ENCODE data around the gene TSSC4.

The TSSC4 gene

GRCh38 chr11:2366733-2367132, 33.8 kb upstream of the TSSC4 start:
- Histone ChIP-seq H3K4me3 (ENCODE audit: low read length) (no peak overlapping the region), H3K79me2 (ENCODE audit: low read length) (no peaks in the 10 kb centered on the region), H3K27me3 (ENCODE audit: low read depth, low read length) (no peaks in the 10 kb centered on the region), H3K9ac (ENCODE audit: low read length) (no peak overlapping the region), H2AFZ (ENCODE audit: low read depth, low read length) (no peak overlapping the region), H3K9me3 (ENCODE audit: insufficient read depth, low read length) (no peaks in the 10 kb centered on the region), H3K36me3 (replicated peaks; ENCODE audit: low read depth, low read length) (no peaks in the 10 kb centered on the region), H3K4me2 (ENCODE audit: low read length) (no peak overlapping the region), H3K27ac (ENCODE audit: low read length) (no peak overlapping the region), H4K20me1 (ENCODE audit: insufficient read depth, low read length) (no peaks in the 10 kb centered on the region), H3K4me1 (ENCODE audit: low read length) (no peaks in the 10 kb centered on the region)
- no peak for TF ChIP-seq CTCF (IDR thresholded peaks at IDR 0.05; ENCODE audit: low read depth, low read length)
- no peak for TF ChIP-seq EZH2phosphoT487 (IDR thresholded peaks at IDR 0.05; ENCODE audit: low read depth)

- Histone ChIP-seq H3K4me1 (ENCODE audit: low read length) (no peaks in the 10 kb centered on the region), H3K4me3 (ENCODE audit: low read length) (no peak overlapping the region)
- TF ChIP-seq EZH2phosphoT487 (IDR thresholded peaks at IDR 0.05; ENCODE audit: low read depth) (no peak), CTCF (IDR thresholded peaks at IDR 0.05; ENCODE audit: low read depth, low read length) (no peak)
These were observed 33.0 kb upstream of the TSSC4 start for GRCh38 chr11:2367266-2368160.

GRCh38 chr11:2368178-2368850, 32.2 kb upstream of the TSSC4 start:
- Histone ChIP-seq H3K27ac (ENCODE audit: low read length) (no peak overlapping the region), H3K4me1 (ENCODE audit: low read length) (no peaks in the 10 kb centered on the region), H4K20me1 (ENCODE audit: insufficient read depth, low read length) (no peaks in the 10 kb centered on the region), H3K9me3 (ENCODE audit: insufficient read depth, low read length) (no peaks in the 10 kb centered on the region), H2AFZ (ENCODE audit: low read depth, low read length) (no peak overlapping the region), H3K27me3 (ENCODE audit: low read depth, low read length) (no peaks in the 10 kb centered on the region), H3K36me3 (replicated peaks; ENCODE audit: low read depth, low read length) (no peaks in the 10 kb centered on the region), H3K79me2 (ENCODE audit: low read length) (no peaks in the 10 kb centered on the region), H3K4me3 (ENCODE audit: low read length) (no peak overlapping the region), H3K4me2 (ENCODE audit: low read length) (no peak overlapping the region), H3K9ac (ENCODE audit: low read length) (no peak overlapping the region)
- TF ChIP-seq EZH2phosphoT487 (IDR thresholded peaks at IDR 0.05; ENCODE audit: low read depth) (no peak), CTCF (IDR thresholded peaks at IDR 0.05; ENCODE audit: low read depth, low read length) (no peak)

More at GRCh38 chr11:2367266-2368160, 33.0 kb upstream of the TSSC4 start:
- no peaks in the 10 kb centered on the region for H3K27me3 ChIP-seq (ENCODE audit: low read depth, low read length)
- H3K4me2 ChIP-seq (ENCODE audit: low read length), result no peak overlapping the region
- H3K9me3 ChIP-seq (ENCODE audit: insufficient read depth, low read length), result no peaks in the 10 kb centered on the region
- no peaks in the 10 kb centered on the region for H3K79me2 ChIP-seq (ENCODE audit: low read length)
- H4K20me1 ChIP-seq (ENCODE audit: insufficient read depth, low read length), result no peaks in the 10 kb centered on the region
- no peak overlapping the region for H3K9ac ChIP-seq (ENCODE audit: low read length)
- H3K36me3 ChIP-seq (replicated peaks; ENCODE audit: low read depth, low read length), result no peaks in the 10 kb centered on the region
- H3K27ac ChIP-seq (ENCODE audit: low read length), result no peak overlapping the region
- H2AFZ ChIP-seq (ENCODE audit: low read depth, low read length), result no peak overlapping the region

- no peak overlapping the region for H2AFZ ChIP-seq (ENCODE audit: low read depth, low read length)
- no peaks in the 10 kb centered on the region for H3K9me3 ChIP-seq (ENCODE audit: insufficient read depth, low read length)
- TF ChIP-seq CTCF (IDR thresholded peaks at IDR 0.05; ENCODE audit: low read depth, low read length) (no peak), EZH2phosphoT487 (IDR thresholded peaks at IDR 0.05; ENCODE audit: low read depth) (no peak)
- no peaks in the 10 kb centered on the region for H4K20me1 ChIP-seq (ENCODE audit: insufficient read depth, low read length)
- no peaks in the 10 kb centered on the region for H3K79me2 ChIP-seq (ENCODE audit: low read length)
- H3K4me3 ChIP-seq (ENCODE audit: low read length), result no peak overlapping the region
- no peaks in the 10 kb centered on the region for H3K36me3 ChIP-seq (replicated peaks; ENCODE audit: low read depth, low read length)
- no peak overlapping the region for H3K27ac ChIP-seq (ENCODE audit: low read length)
- no peak overlapping the region for H3K9ac ChIP-seq (ENCODE audit: low read length)
- no peak overlapping the region for H3K4me2 ChIP-seq (ENCODE audit: low read length)
- H3K4me1 ChIP-seq (ENCODE audit: low read length), result no peaks in the 10 kb centered on the region
- no peaks in the 10 kb centered on the region for H3K27me3 ChIP-seq (ENCODE audit: low read depth, low read length)
These were observed 31.7 kb upstream of the TSSC4 start for GRCh38 chr11:2368851-2369180.
